GM18907 (cell line): Measurements from ENCODE around the gene CSNK1E.
"Not testable (repeated sequence)": the region's sequence is repeated elsewhere in the genome, so short reads cannot be mapped to it uniquely, and the experiment has no call there.

Experiments used
- ATAC-seq: cut with Tn5 transposase; IDR thresholded peaks from one replicate; pipeline ENCODE4 v1.9.1; 2021; ENCODE audit warnings: mild to moderate bottlenecking, moderate library complexity; ENCODE audit not compliant: unreplicated experiment

The CSNK1E gene

DNA sequence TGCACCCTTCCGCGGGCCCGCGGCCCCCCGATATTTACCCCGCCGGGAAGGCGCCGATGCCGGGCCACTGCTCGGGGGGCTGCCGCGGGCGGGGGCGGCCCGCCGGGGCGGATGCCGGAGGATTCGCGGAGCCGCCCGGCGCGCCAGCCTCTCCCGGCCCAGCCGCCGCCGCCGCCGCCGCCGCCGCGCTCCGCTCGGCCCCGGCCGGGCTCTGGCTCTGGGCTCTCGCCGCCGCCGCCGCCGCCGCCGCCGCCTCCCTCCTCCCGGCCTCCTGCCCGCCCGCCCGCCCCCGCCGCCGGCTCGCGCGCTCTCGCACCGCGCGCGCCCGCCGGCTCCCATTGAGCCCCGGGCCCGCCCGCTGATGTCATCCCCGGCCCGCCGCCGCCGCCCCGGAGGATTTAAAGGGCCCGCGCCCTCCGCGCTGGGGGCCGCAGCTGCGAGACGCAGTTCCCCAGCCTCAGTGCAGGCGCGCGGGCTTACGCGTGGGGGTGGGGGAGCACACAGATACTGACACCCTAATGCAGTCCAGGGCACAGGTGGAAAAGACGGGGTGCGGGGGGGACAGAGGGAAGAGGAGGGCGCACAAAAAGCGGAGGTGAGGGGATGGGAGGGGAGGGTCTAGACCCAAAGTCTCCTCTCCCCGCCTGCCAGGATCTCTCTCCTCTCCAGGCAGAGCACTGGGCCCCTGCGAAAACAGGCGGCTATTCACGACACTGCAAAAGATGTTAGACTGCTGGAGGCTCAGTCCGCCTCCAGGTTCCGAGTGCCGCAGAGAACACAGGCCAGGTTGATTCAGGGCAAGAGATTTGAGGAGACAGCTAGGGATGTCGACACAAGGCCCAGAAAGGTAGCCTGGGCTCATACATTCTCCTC is at the start of gene CSNK1E:
TSS of gene CSNK1E (minus strand) at position 312 of the 873 bp plus-strand sequence. CDS start 3,276 bp downstream, outside the sequence.
- ATAC-seq, result peak; percentile 34

DNA sequence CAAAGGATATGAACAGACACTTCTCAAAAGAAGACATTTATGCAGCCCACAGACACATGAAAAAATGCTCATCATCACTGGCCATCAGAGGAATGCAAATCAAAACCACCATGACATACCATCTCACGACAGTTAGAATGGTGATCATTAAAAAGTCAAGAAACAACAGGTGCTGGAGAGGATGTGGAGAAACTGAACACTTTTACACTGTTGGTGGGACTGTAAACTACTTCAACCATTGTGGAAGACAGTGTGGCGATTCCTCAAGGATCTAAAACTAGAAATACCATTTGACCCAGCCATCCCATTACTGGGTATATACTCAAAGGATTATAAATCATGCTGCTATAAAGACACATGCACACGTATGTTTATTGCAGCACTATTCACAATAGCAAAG is 48.6 kb upstream of the CSNK1E start:
- not testable (repeated sequence) for ATAC-seq

DNA sequence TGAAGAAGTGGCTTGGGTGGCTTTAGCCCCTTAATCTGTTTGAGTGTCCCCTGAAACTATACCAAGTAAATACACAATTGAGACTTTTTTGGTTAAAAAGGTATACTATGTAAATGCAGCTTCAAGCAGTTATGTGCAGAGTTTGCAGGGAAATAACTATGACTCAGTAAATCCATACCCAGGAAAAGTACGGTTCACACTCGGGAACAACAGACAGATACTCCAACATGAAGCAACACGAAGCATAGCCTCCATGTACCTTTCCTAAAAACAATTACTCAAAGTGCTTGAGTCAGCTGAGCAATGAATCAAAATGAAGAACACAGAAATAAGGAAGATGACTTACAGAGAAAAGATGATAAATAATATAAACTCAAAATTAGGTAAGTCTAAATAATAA is 47.9 kb upstream of the CSNK1E start:
- not testable (repeated sequence) for ATAC-seq

DNA sequence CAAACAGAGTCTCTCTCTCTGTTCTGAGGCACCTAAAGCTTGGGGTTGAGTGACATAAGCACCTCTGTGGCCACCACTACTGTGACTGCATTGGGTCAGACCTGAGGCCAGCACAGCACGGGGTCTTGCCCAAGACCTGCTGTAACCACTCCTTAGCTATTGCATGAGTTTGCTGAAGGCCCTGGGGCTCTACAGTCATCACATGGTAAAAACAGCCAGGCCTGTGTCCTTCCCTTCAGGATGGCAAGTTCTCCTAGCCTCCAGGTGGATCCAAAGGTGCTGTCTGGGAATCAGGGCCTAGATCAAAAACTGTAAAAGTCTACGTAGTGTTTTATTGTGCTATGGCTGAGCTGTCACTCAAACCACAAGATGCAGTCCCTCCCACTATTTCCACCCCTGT is 43.3 kb upstream of the CSNK1E start:
- not testable (repeated sequence) for ATAC-seq

DNA sequence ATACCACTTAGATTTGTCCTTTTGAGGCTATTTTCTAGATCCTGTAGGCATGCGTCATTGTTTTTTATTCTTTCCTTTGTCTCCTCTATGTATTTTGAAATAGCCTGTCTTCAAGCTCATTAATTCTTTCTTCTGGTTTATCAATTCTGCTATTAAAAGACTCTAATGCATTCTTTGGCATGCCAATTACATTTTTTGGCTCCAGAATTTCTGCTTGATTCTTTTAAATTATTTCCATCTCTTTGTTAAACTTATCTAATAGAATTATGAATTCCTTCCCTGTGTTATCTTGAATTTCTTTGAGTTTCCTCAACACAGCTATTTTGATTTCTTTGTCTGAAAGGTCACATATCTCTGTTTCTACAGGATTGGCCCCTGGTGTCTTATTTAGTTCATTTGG is 42.6 kb upstream of the CSNK1E start:
- ATAC-seq, result not testable (repeated sequence)

DNA sequence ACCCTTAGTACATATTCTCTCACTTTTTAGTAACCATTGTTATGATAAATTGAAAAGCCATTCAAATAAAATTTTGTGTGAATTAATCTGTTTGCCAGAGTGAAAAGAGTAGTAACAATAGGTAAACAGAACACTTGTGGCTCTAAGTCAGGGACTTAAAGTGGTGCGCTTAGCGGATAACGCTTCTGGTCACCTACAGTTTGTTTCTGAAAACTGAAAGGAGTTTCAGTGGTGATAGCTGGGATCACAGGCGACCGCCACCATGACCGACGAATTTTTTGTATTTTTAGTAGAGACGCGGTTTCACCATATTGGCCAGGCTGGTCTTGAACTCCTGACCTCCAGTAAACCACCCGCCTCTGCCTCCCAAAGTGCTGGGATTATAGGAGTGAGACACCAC is 40.7 kb upstream of the CSNK1E start:
- ATAC-seq, result not testable (repeated sequence)

DNA sequence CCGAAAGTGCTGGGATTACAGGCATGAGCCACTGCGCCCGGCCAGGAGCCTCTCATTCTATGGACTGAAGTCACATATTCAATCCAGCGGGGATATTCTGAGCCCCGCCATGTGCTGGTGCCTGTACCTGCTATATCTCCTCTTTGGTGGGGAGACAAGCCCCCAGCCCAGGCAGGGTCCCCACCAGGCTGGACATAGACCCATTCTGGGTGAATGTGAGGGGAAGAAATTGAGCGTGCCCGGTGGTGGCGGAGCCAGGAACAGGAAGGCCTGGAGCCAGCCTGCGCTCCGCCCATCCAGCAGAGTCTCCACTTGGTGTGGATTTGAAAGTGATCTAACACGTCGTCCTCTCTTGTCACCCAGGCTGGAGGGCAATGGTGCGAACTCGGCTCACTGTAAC is 38.0 kb upstream of the CSNK1E start:
- ATAC-seq, result no peak

DNA sequence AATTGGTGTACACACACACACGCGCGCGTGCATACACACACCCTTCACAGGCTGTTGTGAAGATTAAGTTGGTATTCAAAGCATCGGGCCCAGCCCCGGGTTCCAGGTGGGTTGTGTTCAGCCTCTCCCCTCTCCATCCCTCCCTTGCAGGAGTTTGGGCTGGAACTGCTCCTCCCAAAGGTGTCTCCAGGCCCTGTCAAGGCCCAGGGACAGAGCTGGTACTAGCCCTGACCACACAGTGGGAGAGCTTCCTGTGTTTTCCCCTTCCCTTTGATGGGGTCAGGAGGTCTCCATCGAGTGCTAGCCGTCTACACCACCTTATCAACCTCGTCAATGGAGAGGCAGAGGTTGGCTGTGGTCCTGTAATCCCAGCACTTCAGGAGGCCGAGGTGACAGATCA is 36.5 kb upstream of the CSNK1E start:
- no peak for ATAC-seq

DNA sequence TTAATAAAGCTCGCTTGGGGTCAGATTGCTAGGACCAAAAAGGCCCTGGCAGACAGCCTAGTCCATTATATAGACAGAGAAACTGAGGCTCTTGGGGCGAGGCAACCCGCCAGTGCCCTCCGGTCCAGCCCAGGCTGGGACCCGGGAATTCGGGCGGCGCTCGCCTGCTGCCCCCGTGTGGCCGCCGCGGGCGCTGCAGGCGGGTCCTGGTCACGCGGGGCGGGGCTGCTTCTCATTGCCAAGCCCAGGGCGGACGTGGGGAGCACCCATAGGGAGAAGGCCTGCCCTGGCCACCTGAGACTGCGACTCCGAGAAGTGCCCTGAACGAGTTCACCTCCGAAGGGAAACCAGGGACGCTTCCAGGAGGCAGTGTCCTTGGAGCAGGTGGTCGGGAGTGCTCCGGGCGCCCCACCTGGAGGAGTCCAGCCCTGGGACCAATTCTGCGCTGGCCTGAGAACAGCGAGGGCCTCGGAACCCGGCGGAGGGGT is 36.0 kb upstream of the CSNK1E start:
- peak; percentile 59 for ATAC-seq

DNA sequence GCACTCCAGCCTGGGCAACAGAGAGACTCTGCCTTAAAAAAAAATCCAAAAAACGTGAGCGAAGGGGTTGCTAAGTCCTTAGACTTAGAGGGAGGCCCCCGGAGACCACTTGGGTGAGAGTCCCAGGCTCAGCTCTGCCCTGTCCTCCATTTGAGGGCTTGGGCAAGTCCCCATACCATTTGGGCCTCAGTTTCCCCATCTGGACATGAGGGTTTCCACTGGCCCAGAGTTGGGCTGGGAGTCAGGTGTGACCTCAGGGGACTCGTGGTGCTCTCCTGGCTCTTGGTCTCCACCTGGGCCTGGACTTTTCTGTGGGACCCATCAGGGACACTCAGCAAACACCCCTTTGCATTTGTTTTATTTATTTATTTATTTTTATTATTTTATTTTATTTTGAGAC is 35.2 kb upstream of the CSNK1E start:
- ATAC-seq, result no peak

DNA sequence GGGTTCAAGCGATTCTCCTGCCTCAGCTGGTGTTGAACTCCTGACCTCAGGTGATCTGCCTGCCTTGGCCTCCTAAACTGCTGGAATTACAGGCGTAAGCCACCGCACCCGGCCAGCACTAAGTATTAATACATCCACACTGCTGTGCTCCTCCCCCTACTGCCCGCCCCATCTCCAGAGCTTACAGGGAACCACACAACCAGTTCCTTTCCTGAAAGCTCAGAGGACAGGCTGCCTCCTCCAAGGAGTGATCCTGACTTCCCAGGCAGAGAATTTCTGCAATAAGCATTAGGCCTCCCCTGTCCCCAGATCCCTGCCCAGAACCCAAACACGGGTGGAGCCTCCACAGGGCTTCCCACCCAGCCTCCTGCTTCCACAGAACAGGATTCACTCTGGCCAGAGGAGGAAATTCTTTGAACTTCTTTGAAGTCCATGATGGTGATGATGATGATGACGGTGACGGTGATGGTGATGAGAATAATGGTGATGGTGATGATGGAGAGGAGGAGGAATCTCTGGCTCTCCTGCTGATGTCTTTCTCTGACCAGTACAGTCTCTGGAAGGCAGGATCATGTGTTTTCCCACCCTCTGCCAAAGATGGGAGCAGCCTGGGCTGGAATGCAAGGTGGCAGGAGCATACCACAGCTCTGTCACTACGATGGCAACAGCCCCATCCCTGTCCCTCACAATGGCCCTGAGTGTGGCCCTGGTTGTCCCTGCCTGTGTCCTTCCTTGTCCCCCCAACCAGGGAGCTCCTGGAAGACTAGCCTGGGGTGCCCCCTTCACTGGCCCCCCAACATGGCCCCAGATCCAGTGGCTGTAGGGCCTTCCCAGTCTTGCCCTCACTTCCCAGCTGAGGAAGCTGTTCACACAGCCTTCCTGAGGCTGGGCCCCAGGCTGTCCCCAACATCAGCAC is 33.5 kb upstream of the CSNK1E start:
- no peak for ATAC-seq

DNA sequence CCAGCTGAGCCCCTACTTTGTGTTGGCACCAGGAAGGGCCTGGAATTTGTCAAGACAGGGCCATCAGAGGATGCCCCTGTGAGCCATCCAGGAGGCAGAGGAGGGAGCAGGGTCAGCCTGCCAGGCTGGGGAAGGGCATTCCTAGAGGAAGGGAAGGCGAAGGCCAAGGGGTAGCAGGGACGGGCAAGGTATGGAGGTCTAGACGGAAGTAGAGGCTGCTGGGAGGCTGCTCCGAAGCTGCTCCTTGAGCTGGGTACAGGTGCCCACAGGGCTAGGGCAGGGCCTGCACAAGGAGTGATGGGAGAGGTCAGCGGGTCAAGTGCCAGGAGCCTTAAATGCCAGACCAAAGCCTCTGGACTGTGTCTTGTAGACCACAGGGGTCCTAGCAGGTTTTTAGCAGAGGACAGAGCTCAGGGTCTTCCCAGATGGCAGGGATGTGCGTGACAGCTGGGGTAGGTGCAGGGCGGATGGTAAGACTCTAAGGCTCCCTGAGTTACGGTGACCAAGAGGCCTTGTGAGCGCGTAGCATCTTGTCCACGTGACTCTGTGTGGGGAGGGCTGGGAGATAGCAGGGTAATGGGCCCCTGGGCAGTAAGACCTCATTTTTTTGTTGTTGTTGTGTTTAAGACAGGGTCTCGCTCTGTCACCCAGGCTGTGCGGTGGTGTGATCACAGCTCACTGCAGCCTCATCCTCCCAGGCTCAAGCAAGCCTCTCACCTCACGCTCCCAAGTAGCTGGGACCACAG is 31.7 kb upstream of the CSNK1E start:
- no peak for ATAC-seq

DNA sequence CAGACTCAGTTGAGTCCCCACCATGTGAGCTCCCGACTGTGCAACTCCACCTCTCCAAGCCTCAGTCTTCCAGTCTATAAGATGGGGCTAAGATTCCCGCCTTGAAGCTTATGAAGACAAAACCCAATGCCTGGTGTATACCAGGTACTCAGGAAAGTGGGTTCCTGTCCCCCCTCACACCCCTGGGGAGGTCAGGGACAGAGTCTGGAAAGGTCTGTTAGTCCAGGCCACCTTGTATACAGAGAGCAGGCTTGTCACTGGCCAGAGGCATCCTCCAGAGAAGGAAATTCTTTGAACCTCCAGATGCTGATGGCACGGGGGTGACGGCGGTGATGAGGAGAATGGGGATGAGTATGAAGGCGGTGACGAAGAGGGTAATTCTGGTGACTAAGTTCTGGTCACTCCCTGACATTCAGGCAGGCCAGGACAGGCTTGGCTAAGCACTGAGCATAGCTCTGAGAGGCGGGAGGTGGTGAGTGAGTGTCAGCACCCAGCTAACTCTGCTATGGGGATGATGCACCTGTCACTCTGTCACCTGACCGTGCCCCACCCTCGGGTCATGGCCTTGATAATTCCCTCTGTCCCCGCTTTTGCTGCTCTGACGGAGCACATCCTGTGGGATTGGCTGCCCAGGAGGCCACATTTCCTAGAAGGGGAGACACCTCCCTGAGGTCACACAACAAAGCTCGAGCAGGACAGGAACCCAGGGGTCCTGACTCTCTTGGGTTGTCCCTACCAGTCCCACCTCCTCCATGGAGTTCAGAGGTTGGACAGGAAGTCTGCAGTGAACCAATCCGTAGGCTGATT is 30.9 kb upstream of the CSNK1E start:
- ATAC-seq, result no peak

DNA sequence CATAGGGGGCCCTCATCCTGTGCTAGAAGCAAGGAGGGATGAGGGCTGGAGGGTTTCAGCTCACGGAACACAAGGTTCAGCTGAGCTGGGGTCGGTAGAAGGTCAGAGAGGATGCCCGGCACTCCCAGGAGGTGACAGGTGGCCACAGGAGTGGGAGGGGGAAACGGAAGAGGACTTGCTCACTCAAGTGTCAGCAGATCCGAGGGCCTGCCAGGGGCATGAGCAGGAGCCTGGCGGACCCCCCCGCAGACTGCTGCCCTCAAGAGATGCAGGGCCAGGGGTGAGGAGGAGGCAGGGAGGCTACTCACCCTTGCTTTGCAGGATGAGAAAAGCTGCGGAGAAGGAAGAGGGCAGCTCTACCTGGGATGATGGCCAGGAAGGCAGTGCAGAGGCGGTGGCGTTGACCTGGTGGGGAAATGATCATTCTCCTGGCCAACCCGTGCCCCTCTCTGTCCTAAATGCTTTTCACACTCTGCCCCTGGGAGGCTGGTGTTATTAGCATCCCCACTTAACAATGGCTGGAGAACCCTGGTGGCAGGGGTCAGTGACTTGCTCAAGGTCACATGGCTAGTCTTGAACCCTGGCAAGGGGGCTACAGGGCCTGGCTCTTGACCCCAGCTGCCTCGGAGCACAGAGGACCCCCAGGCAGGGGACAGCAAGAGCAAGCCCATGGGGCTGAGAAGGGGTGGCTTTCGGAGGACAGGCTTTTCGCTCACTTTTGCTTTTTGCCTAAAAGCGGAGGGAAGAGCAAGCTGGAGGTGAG is 30.1 kb upstream of the CSNK1E start:
- no peak for ATAC-seq

DNA sequence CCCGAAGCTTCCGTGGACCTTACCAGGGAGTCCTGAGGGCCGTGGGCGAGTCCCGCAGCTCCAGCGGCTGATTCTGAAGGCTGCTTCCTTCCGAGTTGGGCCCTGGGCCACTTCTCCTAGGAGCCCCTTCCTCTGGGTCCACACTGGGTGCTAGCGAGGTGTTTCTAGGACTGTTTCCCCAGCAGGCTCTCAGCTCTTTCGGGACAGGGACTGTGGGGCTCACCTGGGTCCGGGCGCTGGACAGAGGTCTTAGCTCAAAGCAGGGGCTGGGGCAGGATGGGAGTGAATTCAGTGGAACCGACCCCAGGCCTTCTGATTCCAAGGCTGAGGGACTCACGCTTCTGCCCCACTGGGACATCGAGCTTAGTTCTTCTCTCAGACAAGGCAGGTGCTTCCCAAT is 29.3 kb upstream of the CSNK1E start:
- no peak for ATAC-seq

DNA sequence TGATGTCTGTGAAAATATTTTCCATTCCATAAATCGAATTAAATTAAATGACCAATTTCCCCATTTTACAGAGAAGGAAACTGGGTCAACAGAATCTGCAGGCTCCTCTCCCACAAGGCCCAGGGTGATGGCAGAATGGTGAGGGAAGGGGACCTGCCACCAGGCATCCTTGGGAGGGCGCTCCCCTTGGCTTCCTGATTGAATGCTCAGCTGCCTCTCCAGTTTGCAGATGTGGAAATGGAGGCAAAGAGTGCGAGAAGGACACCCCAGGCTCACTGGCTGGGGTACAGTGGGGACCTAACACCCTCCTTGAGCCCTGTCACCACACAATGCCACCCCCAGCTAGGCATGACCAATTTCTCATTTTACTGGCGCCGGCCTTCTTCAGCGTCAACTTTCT is 28.5 kb upstream of the CSNK1E start:
- ATAC-seq, result no peak

DNA sequence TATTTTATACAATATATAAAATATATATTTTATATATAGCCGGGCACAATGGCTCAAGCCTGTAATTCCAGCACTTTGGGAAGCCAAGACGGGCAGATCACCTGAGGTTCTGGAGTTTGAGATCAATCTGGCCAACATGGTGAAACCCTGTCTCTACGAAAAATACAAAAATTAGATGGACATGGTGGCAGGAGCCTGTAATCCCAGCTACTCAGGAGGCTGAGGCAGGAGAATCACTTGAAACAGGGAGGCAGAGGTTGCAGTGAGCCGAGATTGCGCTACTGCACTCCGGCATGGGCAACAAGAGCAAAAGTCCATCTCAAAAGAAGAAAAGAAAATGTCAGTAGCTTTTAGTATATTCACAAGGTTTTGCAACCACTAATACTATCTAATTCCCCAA is 22.7 kb upstream of the CSNK1E start:
- ATAC-seq, result not testable (repeated sequence)

DNA sequence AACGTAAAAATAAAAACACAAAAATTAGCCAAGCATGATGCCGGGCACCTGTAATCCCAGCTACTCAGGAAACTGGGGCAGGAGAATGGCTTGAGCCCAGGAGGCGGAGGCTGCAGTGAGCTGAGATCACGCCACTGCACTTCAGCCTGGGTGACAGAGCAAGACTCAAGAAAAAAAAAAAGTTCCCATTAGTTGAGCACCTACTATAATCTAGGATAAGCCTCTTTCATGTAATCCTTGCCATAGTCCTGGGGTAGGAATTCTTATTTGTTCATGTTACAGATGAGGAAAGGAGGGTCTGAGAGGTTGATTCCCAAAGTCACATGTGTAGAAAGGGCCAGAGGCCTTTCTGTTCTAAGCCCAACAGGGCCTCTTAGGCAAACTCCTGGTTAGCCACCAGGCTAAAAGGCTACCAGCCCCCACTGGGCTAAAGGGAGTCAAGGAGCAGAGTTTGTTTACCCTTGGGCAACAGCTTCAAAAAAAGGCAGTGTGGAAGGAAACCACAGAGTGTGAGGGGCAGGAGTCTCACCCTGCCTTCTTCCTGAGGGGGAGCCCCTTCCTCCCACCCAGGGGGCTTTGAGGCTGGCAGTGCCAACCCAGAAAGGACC is 21.6 kb upstream of the CSNK1E start:
- ATAC-seq, result no peak

DNA sequence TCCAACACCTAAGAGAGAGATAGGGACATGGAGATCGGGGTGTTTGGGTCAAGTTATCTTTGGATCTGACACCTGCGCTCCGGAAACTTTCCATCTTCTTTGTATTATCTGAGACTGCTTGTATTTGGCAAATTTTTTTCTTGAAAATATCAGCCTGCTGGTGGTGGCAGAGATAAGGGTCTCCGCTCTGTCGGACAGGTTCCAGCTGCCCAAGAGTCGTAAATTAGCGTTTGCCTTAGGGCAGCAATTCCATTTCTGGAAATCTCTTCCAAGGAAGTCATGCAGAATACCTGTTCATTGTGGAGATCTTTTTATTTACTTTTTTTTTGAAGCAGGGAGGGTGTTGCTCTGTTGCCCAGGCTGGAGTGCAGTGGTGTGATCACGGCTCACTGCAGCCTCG is 19.5 kb upstream of the CSNK1E start:
- no peak for ATAC-seq
